Activated naive CD4-positive, alpha-beta T cell (primary cell): ENCODE results near the gene S1PR4.
"Not testable (repeated sequence)": the region's sequence is repeated elsewhere in the genome, so short reads cannot be mapped to it uniquely, and the experiment has no call there.

Source experiments
- DNase-seq, 4 experiments: peaks; one replicate each; lab custom pipeline; 2025; lab: John Stamatoyannopoulos, UW

Gene S1PR4

DNA sequence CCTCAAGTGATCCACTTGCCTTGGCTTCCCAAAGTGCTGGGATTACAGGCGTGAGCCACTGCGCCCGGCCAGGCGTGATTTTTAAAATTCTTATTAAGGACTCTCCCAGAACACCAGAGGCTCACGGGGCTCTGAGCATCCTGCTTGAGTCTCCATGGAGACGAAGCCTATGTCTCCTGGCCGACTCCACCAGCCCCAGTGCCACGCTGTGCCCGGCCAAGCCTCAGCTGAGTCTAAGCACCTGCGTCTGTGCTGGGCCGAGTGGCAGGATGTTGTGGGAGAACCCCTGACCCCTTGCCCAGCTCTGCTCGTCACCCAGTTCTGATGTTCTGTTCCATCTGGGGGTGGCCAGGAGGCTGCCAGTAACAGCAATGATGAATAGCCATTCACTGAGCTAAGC, 42.0 kb downstream of the S1PR4 start:
- no peak for DNase-seq

- not testable (repeated sequence) for DNase-seq
Observed at GRCh38 chr19:3221576-3221975, 43.0 kb downstream of the S1PR4 start.

- DNase-seq, result no peak
Observed at GRCh38 chr19:3222709-3223108, 44.1 kb downstream of the S1PR4 start.

DNA sequence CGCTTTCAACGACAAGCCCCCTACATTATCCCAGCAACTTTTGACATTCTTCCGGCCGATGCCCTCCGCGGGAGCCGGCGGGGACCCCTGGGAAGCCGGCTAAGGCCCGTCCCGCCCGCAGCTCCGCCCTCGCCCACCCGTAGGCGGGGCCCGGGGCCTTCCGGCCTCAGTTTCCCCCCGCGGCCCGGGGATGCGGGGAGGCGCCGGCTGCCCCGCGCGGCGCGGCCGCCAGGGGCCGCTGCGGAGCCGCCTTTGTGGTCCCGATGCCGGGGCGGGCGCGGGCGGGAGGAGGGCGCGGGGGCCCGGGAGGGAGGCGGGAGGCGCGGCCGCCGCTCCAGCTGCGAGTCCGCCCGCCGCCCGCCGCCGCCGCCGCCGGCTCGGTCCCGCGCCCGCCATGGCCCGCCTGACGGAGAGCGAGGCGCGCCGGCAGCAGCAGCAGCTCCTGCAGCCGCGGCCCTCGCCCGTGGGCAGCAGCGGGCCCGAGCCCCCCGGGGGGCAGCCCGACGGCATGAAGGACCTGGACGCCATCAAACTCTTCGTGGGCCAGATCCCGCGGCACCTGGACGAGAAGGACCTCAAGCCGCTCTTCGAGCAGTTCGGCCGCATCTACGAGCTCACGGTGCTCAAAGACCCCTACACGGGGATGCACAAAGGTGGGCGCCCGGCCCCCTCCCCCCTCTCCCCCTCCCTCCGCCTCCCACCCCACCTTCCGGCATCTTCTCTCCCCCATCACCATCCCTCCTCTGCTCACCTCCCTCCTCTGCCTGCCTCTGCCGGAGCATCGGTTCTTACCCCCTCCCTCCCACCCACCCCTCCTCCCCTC, 46.0 kb downstream of the S1PR4 start, which contains the start of gene CELF5:
TSS of gene CELF5 (plus strand) at position 316 of the 823 bp plus-strand sequence. CDS start at position 395, 79 bp downstream.
- DNase-seq, result peak in 2 of 4 experiments; percentile 16 to 55

DNA sequence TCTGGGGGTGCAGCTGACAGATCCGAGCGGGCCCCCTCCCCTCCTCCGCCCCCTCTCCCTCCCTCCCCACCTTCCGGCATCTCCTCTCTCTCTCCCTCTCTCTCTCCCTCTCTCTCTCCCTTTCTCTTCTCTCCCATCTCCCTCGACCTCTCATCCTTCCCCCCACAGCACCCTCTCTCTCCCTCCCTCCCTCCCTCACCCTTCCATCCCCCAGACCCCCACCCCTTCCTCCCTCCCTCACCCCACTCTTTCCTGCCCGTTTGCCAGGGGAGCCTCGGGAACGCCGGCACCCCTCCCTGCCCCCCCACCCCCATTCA, 46.6 kb downstream of the S1PR4 start:
- DNase-seq, result no peak

DNA sequence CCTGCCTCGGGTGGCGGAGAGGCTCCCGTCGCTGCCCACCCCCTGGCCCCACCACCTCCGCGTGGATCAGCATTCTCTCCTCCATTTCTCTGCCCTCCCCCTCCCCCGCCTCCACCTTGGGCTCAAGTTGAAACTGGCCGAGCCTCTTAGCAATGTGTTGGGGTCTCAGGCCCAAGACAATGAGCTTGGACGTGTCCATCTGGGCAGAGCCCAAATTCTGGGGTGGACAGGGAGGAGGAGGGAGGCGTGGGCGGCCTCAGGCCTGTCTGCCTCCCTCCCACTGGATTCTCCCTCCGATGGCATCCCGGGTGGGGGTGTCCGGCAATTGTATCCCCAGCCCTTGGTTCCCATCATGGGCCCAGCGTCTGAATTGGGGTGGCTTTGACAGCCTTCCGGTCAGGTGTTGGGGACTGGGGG, 47.1 kb downstream of the S1PR4 start:
- DNase-seq, result no peak

GRCh38 chr19:3227054-3227626, 48.6 kb downstream of the S1PR4 start:
- no peak for DNase-seq

DNA sequence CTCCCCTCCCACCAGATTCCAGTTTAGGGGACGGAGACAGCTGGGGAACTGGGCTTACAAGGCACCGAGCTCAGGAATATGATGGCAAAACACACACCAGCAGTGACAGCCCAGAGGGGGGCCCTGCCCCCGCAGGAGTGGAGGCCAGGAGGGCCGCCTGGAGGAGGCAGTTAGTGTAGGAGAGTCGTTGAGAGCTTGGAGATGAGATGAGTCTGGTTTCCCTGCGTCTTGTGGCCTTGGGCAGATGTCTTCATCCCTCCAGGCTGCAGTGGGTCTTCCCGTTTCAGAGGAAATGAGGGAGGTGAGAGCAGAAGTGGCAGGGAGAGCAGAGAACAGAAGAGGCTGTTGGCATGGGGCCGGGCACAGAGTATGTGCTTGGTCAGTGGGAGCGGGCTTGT, 50.8 kb downstream of the S1PR4 start:
- DNase-seq, result no peak
